NCI-H128 (cell line): ENCODE data around the gene PAQR5.
A peak's percentile ranks its signal among the peaks of the same experiment; 100 is the strongest.
"Not testable (repeated sequence)": the region's sequence is repeated elsewhere in the genome, so short reads cannot be mapped to it uniquely, and the experiment has no call there.

Experiments
- DNase-seq: peaks from one replicate; lab custom pipeline; 2025; ENCODE audit not compliant: unreplicated experiment; lab: John Stamatoyannopoulos, UW

The PAQR5 gene

DNA sequence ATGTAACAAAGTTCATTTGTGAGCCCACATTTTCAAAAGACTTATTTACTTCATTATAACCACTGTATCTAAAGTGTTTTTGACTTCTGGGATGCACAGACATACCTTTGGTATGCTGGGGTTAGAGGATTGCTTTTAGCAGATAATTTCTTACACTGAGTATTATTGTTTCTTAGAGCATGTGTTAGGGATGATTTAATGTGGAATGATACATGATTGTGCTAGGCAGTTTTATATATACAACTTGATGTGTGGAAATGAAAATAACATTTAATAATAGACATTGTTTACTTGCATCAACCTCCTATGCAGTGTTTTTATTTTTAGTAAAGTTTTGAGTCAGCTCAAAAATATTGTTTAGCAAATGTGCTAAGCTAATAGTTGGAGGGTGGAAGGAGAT is 118.9 kb downstream of the PAQR5 start:
- no peak for DNase-seq

DNA sequence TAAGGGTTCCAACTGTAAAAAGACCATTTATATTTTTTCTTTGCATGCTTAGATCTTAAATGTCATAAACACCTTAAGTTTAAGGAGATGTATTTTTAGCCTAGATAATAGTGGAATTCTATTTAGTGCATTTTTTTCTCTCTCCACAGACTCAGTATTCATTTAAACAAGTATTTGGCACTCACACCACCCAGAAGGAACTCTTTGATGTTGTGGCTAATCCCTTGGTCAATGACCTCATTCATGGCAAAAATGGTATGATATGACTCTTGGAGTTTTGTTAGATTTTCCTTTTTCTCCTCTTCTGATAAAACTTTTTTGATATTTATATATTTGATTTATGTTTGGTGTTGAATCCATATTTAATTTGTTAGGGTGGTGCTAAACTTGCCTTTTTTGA is 122.8 kb downstream of the PAQR5 start:
- DNase-seq = no peak

DNA sequence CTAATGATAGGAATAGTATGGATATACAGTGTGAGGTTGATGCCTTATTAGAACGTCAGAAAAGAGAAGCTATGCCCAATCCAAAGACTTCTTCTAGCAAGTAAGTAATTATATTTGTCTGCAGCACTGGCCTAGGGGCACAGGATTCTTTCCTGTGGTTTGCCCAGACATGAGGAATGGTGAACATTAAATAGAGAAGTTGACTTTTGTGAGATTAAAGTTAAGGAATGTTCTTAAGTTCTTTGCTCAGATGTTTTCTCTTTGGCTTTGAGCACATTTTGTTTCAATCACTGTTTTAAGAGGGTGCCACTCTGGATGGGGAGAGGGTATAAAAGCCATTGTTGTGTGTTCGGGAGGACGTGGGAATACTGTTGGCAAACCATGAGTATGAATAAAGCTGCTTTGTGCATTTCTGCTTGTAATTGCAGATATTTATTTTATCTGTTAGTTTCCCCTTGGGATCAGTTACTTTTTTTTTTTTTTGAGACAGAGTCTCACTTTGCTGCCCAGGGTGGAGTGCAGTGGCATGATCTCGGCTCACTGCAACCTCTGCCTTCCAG is 123.7 kb downstream of the PAQR5 start:
- no peak for DNase-seq

DNA sequence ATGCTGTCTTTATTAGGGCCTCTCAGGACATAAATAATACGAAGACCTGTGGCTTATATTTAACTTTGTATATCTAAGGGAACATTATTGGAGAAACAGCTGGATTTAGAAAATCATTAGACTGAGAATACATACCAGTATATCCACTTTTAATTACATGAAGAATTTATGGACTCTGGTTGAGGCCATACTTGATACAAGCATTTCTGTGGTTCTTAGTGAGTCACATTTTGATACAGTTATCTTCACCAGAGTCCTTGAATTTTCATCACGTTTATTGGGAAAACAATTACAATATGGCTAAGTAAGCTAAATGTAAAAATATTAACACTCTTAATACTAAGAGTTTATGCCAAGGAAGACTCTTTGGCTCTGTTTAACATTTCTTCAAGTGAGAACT is 125.3 kb downstream of the PAQR5 start:
- no peak for DNase-seq

DNA sequence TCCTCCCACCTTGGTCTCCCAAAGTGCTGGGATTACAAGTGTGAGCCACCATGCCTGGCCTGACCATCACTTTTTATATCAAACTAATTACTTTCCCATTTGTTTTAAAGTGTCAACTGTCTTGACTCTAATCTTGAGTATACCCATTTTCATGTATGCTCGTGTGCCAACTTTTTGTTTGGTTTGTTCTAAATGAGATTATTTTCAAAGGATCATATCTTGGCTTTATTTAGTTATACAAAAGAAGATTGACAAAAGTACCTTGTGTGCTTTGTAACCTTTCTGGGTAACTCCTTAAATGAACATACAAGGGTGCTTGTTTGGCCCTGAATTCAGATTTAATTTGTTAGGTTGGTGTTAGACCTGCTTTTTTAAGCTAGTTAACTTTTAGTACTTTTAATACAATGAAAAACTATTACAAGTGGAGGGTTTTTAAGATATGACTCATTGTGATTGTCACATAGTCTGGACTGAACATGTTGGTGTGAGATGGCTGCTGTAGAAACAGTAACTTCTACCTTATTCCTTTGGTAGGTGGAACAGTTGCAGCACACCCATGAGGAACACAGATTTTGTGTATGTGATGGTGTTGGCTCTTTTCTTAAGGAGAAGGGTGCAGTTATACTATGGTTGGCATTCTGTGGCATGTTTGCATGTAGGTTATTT is 126.2 kb downstream of the PAQR5 start:
- no peak for DNase-seq

DNA sequence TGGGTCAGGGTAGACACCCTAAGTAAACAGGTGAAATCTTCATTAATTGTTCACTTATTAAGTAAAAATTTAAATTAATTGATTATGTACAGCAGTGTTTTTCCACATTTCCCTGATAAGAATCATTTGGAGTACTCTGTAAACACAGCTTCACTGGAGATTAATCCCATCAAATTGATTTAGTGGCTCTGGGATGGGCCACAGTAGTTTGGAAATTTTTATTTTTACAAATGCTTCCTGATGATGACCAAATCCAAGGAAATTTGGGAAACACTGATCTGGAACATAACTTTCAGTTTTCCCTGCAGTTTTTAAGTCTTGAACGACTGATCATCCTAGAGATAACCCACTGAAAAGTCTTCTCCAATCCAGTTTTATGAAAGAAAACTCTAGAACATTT is 135.1 kb downstream of the PAQR5 start:
- no peak for DNase-seq

DNA sequence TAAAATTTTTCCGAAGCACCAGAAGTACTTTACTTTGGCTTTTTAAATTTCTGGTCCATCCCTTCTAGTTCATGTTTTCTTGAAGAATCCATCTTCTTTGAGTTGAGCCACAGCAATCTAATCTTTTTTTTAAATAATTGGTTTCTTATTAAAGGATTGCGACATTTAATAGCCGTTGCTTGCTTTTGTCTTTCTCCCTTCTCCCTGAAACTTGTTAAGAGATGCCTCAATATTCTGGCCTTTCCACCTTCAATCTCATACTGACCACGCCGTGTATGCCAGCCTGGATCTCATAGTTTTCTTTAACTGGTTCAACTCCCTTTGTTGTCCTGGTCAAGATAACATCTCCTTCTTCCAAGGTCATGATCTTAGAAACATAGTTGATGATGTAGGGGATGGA is 135.5 kb downstream of the PAQR5 start:
- no peak for DNase-seq

DNA sequence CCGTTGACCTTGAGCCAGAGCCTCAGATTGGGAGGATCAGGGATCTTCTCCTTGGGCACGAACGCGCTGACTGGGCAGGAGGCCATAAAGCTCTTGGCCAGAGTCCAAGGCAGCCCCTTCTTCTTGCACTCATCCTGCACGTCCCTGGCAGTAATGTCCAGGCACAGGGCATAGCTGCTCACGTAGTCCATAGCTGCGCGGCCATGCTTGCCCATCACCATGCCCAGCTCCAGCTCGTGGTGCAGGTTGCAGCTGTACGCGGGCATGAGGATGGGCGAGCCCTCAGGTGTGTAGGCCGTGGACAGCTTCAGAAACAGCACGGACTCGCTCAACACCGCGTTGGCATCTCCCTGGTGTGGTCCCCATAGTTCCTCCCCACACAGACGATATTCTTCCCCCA is 136.0 kb downstream of the PAQR5 start:
- no peak for DNase-seq

DNA sequence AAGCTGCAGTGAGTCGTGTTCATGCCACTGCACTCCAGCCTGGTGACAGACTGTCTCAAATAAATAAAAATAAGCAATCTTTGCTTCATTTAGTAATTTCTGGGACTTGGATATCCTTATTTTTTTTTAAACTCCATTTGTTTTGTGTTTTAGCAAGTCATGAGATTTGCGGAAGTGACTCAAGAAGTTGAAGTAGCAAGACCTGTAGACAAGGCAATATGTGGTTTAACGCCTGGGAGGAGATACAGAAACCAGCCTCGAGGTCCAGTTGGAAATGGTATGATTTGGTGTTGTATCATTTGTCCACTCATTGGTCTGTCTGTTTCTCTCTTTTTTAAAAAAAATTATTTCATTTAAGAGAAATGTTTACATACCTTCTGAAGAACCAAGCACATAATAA is 137.3 kb downstream of the PAQR5 start:
- no peak for DNase-seq

DNA sequence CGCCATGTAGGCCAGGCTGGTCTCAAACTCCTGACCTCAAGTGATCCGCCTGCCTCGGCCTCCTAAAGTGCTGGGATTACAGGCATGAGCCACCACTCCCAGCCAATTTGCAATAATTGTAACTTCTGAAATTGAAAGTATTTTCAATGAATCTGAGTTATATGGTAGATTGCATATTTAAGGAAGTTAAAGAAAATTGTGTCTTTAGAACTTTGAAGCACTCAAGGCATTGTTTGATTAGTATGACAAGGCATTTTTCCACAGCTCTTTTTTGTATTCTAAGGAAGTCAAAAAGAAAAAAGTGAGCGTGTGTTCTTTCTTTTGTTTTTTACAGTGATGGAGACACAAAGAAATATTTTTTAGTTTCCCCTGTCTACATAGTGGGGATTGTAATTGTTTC is 138.2 kb downstream of the PAQR5 start:
- DNase-seq = no peak

DNA sequence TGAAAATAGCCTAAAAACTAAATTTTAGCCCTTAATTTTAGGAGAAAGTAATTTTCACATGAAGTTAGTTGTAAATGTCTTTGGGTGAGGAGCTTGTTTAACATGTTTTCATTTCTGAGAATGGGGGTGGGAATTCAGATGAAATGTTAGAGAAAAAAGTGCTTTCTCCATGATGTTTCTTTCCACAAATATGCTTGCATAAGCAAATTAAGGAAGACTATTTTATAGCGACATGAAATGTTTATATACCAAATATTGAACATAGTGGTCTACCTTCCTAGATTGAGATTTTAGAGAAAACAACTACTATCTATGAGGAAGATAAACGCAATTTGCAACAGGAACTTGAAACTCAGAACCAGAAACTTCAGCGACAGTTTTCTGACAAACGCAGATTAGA is 140.9 kb downstream of the PAQR5 start:
- no peak for DNase-seq

DNA sequence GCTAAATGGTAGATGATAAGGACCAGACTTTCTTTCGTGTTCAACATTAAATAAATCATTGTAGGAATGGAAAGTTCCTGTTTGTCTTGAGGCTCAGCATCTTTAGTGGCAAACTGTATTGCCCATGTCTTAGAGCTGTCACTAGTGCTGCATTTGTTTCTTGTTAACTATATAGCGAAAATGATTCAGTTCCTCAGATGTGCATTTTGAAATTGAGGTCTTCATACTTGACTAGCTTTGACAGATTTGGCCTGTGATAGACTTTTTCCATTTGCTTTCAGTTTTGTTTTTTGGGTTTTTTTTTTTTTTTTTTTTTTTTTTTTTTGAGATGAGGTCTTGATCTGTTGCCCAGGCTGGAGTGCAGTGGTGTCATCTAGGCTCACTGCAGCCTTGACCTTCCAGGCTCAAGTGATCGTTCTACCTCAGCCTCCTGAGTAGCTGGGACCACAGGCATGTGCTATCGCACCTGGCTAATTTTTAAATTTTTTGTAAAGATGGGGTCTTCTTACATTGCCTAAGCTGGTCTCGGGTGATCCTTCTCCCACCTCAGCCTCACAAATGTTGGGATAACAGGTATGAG is 144.4 kb downstream of the PAQR5 start:
- DNase-seq = no peak

DNA sequence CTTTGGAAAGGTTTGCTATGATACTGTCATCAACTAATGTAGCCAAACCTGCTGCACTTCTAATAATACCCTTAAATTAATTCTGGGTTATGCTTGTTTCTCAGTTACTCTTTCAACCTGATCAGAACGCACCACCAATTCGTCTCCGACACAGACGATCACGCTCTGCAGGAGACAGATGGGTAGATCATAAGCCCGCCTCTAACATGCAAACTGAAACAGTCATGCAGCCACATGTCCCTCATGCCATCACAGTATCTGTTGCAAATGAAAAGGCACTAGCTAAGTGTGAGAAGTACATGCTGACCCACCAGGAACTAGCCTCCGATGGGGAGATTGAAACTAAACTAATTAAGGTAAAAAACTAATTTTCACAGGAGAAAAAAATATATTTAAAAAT is 146.0 kb downstream of the PAQR5 start:
- no peak for DNase-seq

DNA sequence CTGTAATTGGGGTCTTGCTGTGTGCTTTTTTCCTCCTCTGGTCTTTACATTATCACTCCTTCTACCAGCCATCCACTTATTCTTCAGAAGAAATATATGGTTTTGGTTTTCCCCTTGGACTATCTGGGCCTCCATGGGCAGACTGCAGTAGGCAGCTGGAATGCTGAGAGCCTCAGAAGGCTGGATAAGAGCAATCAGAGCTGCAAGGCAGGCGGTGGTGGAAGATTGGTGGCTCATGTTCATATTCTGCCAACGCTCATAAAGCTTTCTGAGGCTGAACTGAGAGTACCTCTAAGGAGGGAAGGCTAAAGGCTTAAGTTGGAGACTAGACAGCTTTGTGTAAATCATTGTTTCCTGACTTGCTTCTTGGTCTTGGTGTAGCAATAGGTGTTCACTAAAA is 148.2 kb downstream of the PAQR5 start:
- DNase-seq = no peak

DNA sequence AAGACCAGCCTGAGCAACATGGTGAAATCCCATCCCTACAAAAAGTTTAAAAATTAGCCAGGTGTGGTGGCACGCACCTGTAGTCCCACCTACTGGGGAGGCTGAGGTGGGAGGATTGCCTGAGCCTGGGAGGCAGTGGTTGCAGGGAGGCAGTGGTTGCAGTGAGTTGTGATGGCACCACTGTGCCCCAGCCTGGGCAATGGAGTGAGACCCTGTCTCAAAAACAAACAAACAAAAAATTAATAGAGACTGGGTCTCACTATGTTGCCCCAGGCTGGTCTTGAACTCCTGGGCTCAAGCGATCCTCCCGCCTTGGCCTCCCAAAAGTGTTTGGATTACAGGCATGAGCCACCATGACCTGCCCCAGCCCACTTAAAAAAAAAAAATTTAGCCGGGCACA is 151.5 kb downstream of the PAQR5 start:
- DNase-seq = not testable (repeated sequence)

DNA sequence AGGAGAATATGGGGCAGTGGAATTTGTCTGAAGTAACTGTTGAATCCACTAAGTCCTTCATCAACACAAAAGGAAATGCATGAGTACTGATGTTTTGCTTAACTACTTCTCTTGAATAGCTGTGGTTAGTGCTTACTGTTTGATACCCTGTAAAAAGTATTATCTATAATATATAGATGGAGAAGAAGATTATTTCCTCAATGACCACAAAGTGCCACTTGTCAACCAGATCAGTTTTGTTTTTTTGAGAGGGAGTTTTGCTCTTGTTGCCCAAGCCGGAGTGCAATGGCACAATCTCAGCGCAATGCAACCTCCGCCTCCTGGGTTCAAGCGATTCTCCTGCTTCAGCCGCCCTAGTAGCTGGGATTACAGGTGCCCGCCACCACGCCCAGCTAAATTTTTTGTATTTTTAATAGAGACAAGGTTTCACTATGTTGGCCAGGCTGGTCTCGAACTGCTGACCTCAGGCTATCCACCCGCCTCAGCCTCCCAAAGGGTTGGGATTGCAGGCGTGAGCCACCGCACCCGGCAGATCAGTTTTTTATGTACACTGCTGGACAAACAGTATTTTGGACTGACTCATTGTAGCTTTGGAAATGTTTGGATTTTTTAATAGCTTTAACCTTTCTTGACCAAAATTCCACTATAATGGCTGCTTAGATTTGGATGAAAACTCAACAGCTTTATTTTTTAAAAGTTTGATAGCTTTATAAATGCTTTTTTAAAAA is 152.4 kb downstream of the PAQR5 start:
- no peak for DNase-seq

DNA sequence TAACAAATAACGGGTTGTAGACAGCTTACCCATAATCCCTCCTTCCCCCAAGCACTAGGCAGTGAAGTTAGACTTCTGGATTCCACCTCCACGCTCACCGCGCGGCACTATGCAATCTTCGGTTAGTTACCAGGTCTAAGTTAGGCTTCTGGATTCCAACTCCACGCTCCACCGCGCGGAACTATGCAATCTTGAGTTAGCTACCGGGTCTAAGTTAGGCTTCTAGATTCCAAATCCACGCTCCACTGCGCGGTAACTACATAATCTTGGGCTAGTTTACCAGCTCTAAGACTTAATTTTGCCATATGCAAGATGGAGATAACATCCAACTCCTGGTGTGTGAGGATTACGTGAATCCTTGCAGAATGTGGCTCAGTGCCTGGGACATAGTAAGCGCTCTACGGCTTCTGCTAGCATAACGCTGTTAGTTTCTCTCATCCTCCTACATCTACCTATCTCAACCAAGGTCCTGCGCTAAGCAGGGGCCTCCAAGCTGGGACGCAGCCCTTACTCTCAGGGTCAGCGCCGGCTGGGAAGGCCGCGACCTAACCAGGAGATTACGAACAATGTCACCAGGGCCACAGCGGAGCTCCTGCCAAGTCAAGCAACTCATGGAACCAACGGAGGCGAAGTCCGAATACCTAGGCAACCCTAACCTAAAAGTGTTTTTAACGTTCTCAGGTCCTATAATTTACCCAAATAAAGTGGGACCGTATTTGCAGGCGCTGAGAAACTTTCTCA is 153.4 kb downstream of the PAQR5 start:
- DNase-seq = no peak

DNA sequence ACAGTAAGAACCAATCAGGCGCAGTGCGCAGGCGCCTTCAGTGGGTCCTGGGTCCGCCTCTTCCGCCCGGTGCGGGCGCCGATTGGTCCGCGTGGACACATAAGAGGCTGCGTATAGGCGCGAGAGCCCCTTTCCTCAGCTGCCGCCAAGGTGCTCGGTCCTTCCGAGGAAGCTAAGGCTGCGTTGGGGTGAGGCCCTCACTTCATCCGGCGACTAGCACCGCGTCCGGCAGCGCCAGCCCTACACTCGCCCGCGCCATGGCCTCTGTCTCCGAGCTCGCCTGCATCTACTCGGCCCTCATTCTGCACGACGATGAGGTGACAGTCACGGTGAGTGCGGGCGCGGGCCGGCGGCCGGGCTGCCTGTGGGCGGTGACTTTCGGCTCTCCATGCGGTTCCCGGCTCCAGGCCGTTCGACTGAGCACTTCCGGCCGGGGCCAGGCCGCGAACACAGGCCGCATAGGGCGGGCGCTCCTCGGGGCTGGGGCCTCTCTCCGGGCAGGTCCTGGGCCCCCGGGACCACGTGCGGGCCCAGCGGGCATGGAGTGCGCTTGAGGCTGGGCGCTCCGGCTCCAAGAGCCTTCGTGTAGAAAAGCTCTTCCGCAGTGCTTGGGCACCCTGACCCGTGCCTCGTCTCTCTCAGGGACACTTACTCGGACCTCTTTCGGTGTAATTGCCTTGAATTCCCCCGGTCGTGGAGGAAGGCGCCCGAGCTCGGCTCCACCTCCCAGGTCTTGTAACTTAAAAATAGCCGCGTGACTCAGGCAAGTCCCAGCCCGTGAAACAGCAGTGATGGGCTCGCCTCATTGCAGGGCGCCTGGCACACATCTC is 154.2 kb downstream of the PAQR5 start, which contains the start of gene RPLP1:
Gene RPLP1, plus strand, starts transcription at position 127 of the 830 bp plus-strand sequence. Its CDS starts 131 bp downstream, at position 258.
- DNase-seq = peak; percentile 85

DNA sequence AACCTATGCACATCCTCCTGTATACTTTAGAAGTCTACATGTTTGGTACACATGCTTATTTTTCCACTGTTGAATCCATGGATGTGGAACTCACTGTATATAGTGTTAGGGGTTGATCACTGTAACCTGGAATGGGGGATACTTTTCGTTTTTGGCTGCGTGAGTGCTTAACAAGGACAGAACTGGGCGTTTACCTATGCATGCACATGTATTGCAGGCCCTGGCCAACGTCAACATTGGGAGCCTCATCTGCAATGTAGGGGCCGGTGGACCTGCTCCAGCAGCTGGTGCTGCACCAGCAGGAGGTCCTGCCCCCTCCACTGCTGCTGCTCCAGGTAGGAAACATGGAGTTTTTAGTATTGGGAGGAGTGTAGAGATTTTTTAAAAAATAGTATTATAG is 156.2 kb downstream of the PAQR5 start:
- no peak for DNase-seq
